PC-3 (cell line): ENCODE measurements around the gene CASTOR1. TPM values are rescaled to one million over a fixed set of nuclear protein-coding genes. Genes with fewer than 3 reads are reported as not detected.
A peak's percentile ranks its signal among the peaks of the same experiment; 100 is the strongest.

Experiments
- ATAC-seq: fragments of 200-7000 bp; cut with Tn5 transposase; 2 replicates; pipeline ENCODE4 v1.9.1; 2020; ENCODE audit warnings: mild to moderate bottlenecking, moderate library complexity
- BruUV-seq: library from RNA; stranded (reverse); fragments of 400-500 nt; replicated peaks from 2 replicates; lab custom pipeline; 2021; lab: Mats Ljungman, UMichigan
- CTCF ChIA-PET: fragments of 300-600 bp; sonication (Branson Sonifier 250); formaldehyde crosslinking; loops from one replicate; lab custom pipeline; 2022; ENCODE audit warnings: antibody characterized with exemption; lab: Charles Lee
- POLR2A ChIA-PET: fragments of 300-600 bp; sonication (Branson Sonifier 250); formaldehyde crosslinking; loops from one replicate; lab custom pipeline; 2022; ENCODE audit warnings: antibody characterized with exemption; ENCODE audit not compliant: unreplicated experiment; lab: Charles Lee
- DNase-seq: peaks from one replicate; pipeline ENCODE4 v3.0.0-alpha.2; 2015
- H2AFZ ChIP-seq: fragments of 300-600 bp; sonication (generic); 2 replicates; pipeline ENCODE4 v1.6.0; 2016; ENCODE audit warnings: antibody characterized with exemption, low read length
- H3F3A ChIP-seq: fragments of 300-600 bp; sonication (generic); one replicate; pipeline ENCODE4 v1.6.0; 2017; ENCODE audit warnings: antibody characterized with exemption, low read length, control low read depth, mild to moderate bottlenecking; ENCODE audit not compliant: unreplicated experiment
- H3K27ac ChIP-seq: fragments of 300-600 bp; sonication (generic); 2 replicates; pipeline ENCODE4 v1.5.1; 2016; ENCODE audit warnings: mild to moderate bottlenecking, low read length
- H3K27me3 ChIP-seq: fragments of 300-600 bp; sonication (generic); 2 replicates; pipeline ENCODE4 v1.6.1; 2016; ENCODE audit warnings: low read length, mixed read lengths
- H3K36me3 ChIP-seq: fragments of 300-600 bp; sonication (generic); 2 replicates; pipeline ENCODE4 v1.6.1; 2016; ENCODE audit warnings: low read depth, mixed run types, low read length, mixed read lengths
- H3K4me1 ChIP-seq: fragments of 300-600 bp; sonication (generic); 2 replicates; pipeline ENCODE4 v1.5.1; 2016; ENCODE audit warnings: low read length; ENCODE audit not compliant: insufficient read depth
- H3K4me2 ChIP-seq: fragments of 300-600 bp; sonication (generic); 2 replicates; pipeline ENCODE4 v1.6.0; 2016; ENCODE audit warnings: low read length
- H3K4me3 ChIP-seq: fragments of 300-600 bp; sonication (generic); 2 replicates; pipeline ENCODE4 v1.5.1; 2016; ENCODE audit warnings: mild to moderate bottlenecking, low read length, mixed read lengths
- H3K79me2 ChIP-seq: fragments of 300-600 bp; sonication (generic); 2 replicates; pipeline ENCODE4 v1.6.1; 2017; ENCODE audit warnings: low read length, mixed read lengths
- H3K9ac ChIP-seq: fragments of 300-600 bp; sonication (generic); 2 replicates; pipeline ENCODE4 v1.6.0; 2016; ENCODE audit warnings: mild to moderate bottlenecking, low read length
- H3K9me2 ChIP-seq: fragments of 300-600 bp; sonication (generic); replicated peaks from 2 replicates; pipeline ENCODE4 v1.6.1; 2016; ENCODE audit warnings: mixed run types, low read length, mixed read lengths
- H3K9me3 ChIP-seq: fragments of 300-600 bp; sonication (generic); 2 replicates; pipeline ENCODE4 v1.6.1; 2016; ENCODE audit warnings: low read length, mixed read lengths
- H4K20me1 ChIP-seq: fragments of 300-600 bp; sonication (generic); 2 replicates; pipeline ENCODE4 v1.6.1; 2016; ENCODE audit warnings: low read length, mixed read lengths
- CTCF ChIP-seq: fragments of 300-600 bp; sonication (generic); conservative IDR thresholded peaks from 2 replicates; pipeline ENCODE4 v1.5.1; 2017; ENCODE audit warnings: antibody characterized with exemption, low read depth, mild to moderate bottlenecking, low read length
- EZH2 ChIP-seq: fragments of 300-600 bp; sonication (generic); IDR thresholded peaks from one replicate; pipeline ENCODE4 v1.6.1; 2017; ENCODE audit warnings: antibody characterized with exemption, mild to moderate bottlenecking, low read length; ENCODE audit not compliant: unreplicated experiment
- EZH2phosphoT487 ChIP-seq: fragments of 300-600 bp; sonication (generic); IDR thresholded peaks from 2 replicates; pipeline ENCODE4 v1.6.1; 2018; ENCODE audit warnings: mild to moderate bottlenecking, antibody characterized with exemption, low read length, borderline replicate concordance
- intact Hi-C: fragments of 100-400 bp; cut with micrococcal nuclease; formaldehyde crosslinking; loops from 2 replicates; pipeline ENCODE4 v1.9.0; 2023
- total RNA-seq: library from RNA; depleted of rRNA; stranded (reverse); fragments of >200 nt; gene quantifications from 2 replicates; pipeline ENCODE4 v1.2.3, GENCODE V29; 2014

The CASTOR1 gene
- total RNA-seq, 1 experiment from 2014 or later, result 4.2 TPM

- peaks cover 7% of the 10 kb centered on the region; the same call in 1 of the 2 replicates for H3K36me3 ChIP-seq
- BruUV-seq, result no TSS peak
- H3K4me2 ChIP-seq, result peak overlapping the region; percentile 32
- no peaks in the 10 kb centered on the region for H3K9me3 ChIP-seq
- ATAC-seq (peak; percentile 47), DNase-seq (peak; percentile 67)
- H2AFZ ChIP-seq, result no peak overlapping the region
- peaks cover 32% of the 10 kb centered on the region for H3K79me2 ChIP-seq
- TF ChIP-seq EZH2phosphoT487 (no peak), CTCF (no peak), EZH2 (no peak)
- ChIA-PET POLR2A (interaction anchor here (0.6 kb wide), 1 partner anchor 28 kb away, joined by 3 read pairs; no protein-coding TSS in a partner anchor), CTCF (no interaction called here)
- intact Hi-C loops, result no loop called here
- H3K9ac ChIP-seq, result peak overlapping the region; percentile 33
- no peaks in the 10 kb centered on the region for H4K20me1 ChIP-seq
- no peaks in the 10 kb centered on the region for H3K27me3 ChIP-seq
- H3K4me1 ChIP-seq, result peaks cover 79% of the 10 kb centered on the region
- peaks cover 10% of the 10 kb centered on the region for H3F3A ChIP-seq
- H3K4me3 ChIP-seq, result no peak overlapping the region
- no peaks in the 10 kb centered on the region for H3K9me2 ChIP-seq
- H3K27ac ChIP-seq, result peak overlapping the region; percentile 97
Measured at GRCh38 chr22:30301995-30302809, 12.9 kb upstream of the CASTOR1 start.

GRCh38 chr22:30299322-30299721 is 10.0 kb upstream of the CASTOR1 start:
- Histone ChIP-seq H3F3A (no peaks in the 10 kb centered on the region), H4K20me1 (no peaks in the 10 kb centered on the region), H3K27ac (peak overlapping the region; percentile 77), H2AFZ (no peak overlapping the region), H3K9ac (no peak overlapping the region), H3K36me3 (peaks cover 7% of the 10 kb centered on the region; the same call in 1 of the 2 replicates), H3K9me3 (no peaks in the 10 kb centered on the region), H3K27me3 (no peaks in the 10 kb centered on the region), H3K4me2 (no peak overlapping the region), H3K79me2 (peaks cover 15% of the 10 kb centered on the region; the same call in 1 of the 2 replicates), H3K4me3 (no peak overlapping the region), H3K4me1 (peaks cover 50% of the 10 kb centered on the region), H3K9me2 (no peaks in the 10 kb centered on the region)
- intact Hi-C loops, result no loop called here
- BruUV-seq, result no TSS peak
- ATAC-seq (no peak), DNase-seq (no peak)
- POLR2A ChIA-PET, result no interaction called here
- no peak for TF ChIP-seq EZH2phosphoT487
- TF ChIP-seq CTCF, result no peak
- no peak for TF ChIP-seq EZH2
- CTCF ChIA-PET, result no interaction called here
